Rectal smooth muscle tissue (tissue), 1 donor: ENCODE measurements around the gene GPR142.

ENCODE experiments used
- H3K27ac ChIP-seq: one replicate; pipeline ENCODE4 v1.7.0; 2013; ENCODE audit warnings: low read depth, low read length, inconsistent platforms
- H3K27me3 ChIP-seq: one replicate; pipeline ENCODE4 v1.7.0; 2013; ENCODE audit warnings: low read length; ENCODE audit not compliant: control insufficient read depth, insufficient read depth
- H3K36me3 ChIP-seq: one replicate; pipeline ENCODE4 v1.7.0; 2013; ENCODE audit warnings: low read length; ENCODE audit not compliant: control insufficient read depth, insufficient read depth
- H3K4me1 ChIP-seq: one replicate; pipeline ENCODE4 v1.7.0; 2013; ENCODE audit warnings: low read length; ENCODE audit not compliant: control insufficient read depth, insufficient read depth
- H3K4me3 ChIP-seq: one replicate; pipeline ENCODE4 v1.7.0; 2013; ENCODE audit warnings: low read length
- H3K9ac ChIP-seq: one replicate; pipeline ENCODE4 v1.7.0; 2013; ENCODE audit warnings: low read length

Gene GPR142

DNA sequence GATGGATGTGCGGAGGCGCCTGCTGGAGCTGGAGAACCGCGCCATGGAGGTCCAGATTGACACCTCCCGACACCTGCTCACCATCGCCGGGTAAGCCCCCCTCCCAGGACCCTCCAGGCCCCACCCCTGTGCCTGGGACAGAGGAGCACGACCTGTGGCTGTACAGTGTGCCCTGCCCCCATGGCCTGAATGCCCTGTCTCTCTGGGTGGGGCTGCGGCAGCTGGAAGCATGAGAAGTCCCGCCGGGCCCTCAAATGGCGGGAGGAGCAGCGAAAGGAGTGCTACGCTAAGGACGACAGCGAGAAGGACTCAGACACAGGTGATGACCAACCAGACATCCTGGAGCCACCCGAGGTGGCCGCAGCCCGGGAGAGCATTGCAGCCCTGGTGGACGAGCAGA is 16.8 kb upstream of the GPR142 start:
- peaks cover 20% of the 10 kb centered on the region for H3K27me3 ChIP-seq
- H3K4me1 ChIP-seq = no peaks in the 10 kb centered on the region
- H3K27ac ChIP-seq = no peak overlapping the region
- no peaks in the 10 kb centered on the region for H3K36me3 ChIP-seq
- no peak overlapping the region for H3K4me3 ChIP-seq
- no peak overlapping the region for H3K9ac ChIP-seq

- Histone ChIP-seq H3K27me3 (peaks cover 30% of the 10 kb centered on the region), H3K4me3 (no peak overlapping the region)
Observed at GRCh38 chr17:74351552-74352210, 15.6 kb upstream of the GPR142 start.

GRCh38 chr17:74353446-74354060 is 13.8 kb upstream of the GPR142 start:
- Histone ChIP-seq H3K9ac (no peak overlapping the region), H3K4me3 (no peak overlapping the region), H3K27me3 (peaks cover 45% of the 10 kb centered on the region), H3K27ac (no peak overlapping the region), H3K36me3 (no peaks in the 10 kb centered on the region), H3K4me1 (no peaks in the 10 kb centered on the region)

More at GRCh38 chr17:74351552-74352210, 15.6 kb upstream of the GPR142 start:
- Histone ChIP-seq H3K36me3 (no peaks in the 10 kb centered on the region), H3K9ac (no peak overlapping the region), H3K4me1 (no peaks in the 10 kb centered on the region), H3K27ac (no peak overlapping the region)

DNA sequence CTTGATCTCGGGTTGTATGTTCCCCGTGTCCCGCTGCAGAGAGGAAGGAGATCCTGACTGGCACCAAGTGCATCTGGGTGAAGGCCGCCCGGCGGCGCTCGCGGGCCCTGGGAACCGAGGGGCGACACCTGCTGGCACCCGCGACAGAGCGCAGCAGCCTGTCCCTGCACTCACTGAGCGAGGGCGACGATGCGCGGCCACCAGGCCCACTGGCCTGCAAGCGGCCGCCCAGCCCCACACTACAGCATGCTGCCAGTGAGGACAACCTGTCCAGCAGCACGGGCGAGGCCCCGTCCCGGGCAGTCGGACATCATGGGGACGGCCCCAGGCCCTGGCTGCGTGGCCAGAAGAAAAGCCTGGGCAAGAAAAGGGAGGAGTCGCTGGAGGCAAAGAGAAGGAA is 13.2 kb upstream of the GPR142 start:
- H3K27ac ChIP-seq = no peak overlapping the region
- H3K9ac ChIP-seq = no peak overlapping the region
- H3K4me3 ChIP-seq = no peak overlapping the region
- H3K36me3 ChIP-seq = no peaks in the 10 kb centered on the region
- peaks cover 50% of the 10 kb centered on the region for H3K27me3 ChIP-seq
- H3K4me1 ChIP-seq = no peaks in the 10 kb centered on the region

DNA sequence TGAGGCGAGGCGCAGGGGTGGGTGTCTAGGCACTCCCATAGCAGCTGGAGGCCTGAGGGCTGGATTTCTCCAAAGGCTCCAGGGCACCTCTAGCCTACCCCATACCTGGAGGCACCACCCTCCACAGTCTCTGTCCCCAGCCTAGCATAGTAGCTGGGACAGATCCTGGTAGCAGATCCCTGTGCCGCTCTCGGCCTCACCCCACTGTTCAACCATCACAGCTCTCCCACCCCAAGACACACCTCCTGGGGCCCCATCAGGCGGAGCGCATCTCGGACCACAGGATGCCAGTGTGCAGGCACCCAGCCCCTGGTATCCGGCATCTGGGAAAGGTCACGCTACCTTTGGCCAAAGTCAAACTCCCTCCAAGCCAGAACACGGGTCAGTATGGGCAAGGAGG is 12.7 kb upstream of the GPR142 start:
- no peak overlapping the region for H3K27ac ChIP-seq
- no peak overlapping the region for H3K4me3 ChIP-seq
- H3K27me3 ChIP-seq = peaks cover 50% of the 10 kb centered on the region
- H3K9ac ChIP-seq = no peak overlapping the region
- no peaks in the 10 kb centered on the region for H3K4me1 ChIP-seq
- H3K36me3 ChIP-seq = no peaks in the 10 kb centered on the region

DNA sequence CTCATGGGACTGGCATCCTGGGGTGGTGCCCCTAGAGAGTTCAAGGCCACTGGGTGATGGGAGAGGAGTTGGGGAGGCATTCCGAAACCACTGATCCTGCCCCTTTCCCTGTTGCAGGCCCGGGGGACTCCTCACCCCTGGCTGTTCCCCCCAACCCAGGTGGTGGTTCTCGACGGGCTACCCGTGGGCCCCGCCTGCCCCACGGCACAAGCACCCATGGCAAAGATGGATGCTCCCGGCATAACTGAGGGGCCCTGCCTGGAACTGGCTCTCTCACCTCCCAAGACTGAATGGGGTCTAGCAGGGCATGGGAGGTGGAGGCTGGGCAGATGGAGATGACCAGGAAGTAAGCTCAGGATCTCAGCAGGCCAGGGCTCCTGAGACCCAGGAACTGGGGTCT is 12.2 kb upstream of the GPR142 start:
- Histone ChIP-seq H3K9ac (no peak overlapping the region), H3K4me1 (no peaks in the 10 kb centered on the region), H3K27ac (no peak overlapping the region), H3K36me3 (no peaks in the 10 kb centered on the region), H3K4me3 (no peak overlapping the region), H3K27me3 (peaks cover 50% of the 10 kb centered on the region)

DNA sequence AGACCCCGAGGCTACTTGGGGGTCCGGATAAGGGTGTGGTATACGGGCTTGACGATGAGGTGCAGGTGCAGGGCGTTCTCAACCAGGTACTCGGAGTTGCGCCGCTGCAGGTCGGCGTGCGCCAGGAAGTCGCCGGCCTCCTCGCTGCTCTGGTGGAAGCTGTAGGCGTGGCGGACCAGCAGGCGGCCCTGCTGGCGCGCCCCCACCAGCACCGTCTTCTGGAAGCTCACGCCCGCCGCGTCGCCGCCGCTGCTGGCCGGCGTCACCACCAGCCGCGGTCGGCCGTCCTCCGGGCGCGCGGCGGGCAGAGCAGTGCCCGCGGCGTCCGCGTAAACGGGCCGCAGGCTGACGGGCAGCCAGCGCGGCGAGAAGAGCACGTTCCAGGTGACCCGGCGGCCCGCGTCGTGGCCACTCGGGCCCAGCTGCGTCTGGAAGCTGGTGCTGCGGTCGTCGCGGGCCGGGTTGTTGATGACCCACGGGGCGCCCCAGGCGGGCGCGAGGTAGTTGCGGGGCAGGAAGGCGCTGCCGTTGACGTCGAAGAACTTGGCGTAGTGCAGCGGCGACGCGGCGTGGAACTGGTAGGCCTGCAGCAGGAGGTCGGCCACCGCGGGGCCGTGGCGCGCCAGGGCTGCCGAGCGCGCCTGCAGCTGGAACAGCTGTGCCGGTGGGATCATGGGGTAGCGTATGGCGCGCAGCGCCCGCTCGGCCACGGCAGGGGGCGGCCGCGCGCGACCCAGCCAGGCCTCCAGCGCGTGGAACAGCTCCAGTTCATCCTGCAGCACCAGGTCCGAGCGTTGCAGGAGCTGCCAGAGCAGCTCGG is 10.4 kb upstream of the GPR142 start:
- no peak overlapping the region for H3K9ac ChIP-seq
- no peaks in the 10 kb centered on the region for H3K4me1 ChIP-seq
- H3K36me3 ChIP-seq = no peaks in the 10 kb centered on the region
- no peak overlapping the region for H3K27ac ChIP-seq
- peaks cover 61% of the 10 kb centered on the region for H3K27me3 ChIP-seq
- peak overlapping the region; percentile 32 for H3K4me3 ChIP-seq

DNA sequence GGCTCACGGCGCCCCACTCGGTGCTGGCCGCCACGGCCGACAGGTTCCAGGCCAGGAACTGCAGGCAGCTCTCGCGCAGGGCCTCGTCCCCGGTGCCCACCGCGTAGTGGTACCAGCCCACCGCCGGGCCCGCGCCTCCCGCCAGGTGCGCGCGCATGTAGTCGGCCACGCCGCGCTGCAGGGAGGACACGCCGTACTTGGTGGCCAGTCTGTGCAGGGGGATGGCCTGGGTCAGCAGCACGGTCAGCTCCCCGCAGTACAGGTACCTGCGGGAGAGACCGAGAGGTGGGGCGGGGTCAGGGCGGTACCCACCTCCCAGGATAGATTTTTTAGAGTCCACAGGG is 9.9 kb upstream of the GPR142 start:
- no peak overlapping the region for H3K27ac ChIP-seq
- H3K36me3 ChIP-seq = no peaks in the 10 kb centered on the region
- no peak overlapping the region for H3K9ac ChIP-seq
- H3K4me1 ChIP-seq = no peaks in the 10 kb centered on the region
- H3K4me3 ChIP-seq = no peak overlapping the region
- peaks cover 62% of the 10 kb centered on the region for H3K27me3 ChIP-seq

DNA sequence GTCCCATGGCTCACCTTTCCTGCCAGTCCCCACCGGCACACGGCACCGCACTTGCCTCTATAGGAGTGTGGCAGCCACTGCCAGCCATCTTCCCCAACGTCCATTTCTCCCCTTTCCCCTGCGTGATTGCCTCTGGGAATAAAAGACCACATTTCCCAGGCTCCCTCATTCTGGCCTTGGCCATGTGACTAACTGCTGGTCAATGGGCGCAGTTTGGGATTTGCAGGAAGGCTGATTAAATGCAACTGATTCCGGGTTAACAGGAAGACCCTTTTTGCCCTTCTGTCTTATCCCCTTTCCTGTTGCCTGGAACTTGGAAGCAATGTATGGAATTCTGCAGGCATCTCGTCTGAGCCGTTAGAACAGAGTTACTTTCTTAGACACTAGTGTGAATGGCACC is 8.6 kb upstream of the GPR142 start:
- no peaks in the 10 kb centered on the region for H3K4me1 ChIP-seq
- no peak overlapping the region for H3K4me3 ChIP-seq
- H3K36me3 ChIP-seq = no peaks in the 10 kb centered on the region
- H3K27me3 ChIP-seq = peaks cover 54% of the 10 kb centered on the region
- no peak overlapping the region for H3K9ac ChIP-seq
- no peak overlapping the region for H3K27ac ChIP-seq

DNA sequence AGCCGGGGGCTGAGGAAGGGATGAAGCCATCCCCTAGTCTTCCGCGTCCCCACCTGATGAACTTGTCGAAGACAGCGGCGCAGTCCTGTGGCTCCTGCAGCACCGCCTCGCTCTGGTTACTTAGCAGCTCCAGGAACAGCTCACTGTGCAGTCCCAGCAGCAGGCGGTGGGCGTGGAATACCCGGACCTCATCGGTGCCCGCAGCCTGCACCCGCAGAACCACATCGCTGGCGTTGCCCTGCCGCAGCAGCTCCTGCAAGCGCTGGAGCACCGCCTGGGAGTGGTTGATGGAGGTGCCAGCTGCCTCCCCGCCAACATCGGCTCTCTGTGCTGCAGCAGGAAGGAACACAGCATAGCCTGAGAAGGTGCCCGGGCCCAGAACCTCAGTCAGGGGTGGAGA is 7.4 kb upstream of the GPR142 start:
- no peak overlapping the region for H3K4me3 ChIP-seq
- H3K9ac ChIP-seq = no peak overlapping the region
- H3K36me3 ChIP-seq = no peaks in the 10 kb centered on the region
- H3K27me3 ChIP-seq = peaks cover 47% of the 10 kb centered on the region
- no peak overlapping the region for H3K27ac ChIP-seq
- H3K4me1 ChIP-seq = no peaks in the 10 kb centered on the region

DNA sequence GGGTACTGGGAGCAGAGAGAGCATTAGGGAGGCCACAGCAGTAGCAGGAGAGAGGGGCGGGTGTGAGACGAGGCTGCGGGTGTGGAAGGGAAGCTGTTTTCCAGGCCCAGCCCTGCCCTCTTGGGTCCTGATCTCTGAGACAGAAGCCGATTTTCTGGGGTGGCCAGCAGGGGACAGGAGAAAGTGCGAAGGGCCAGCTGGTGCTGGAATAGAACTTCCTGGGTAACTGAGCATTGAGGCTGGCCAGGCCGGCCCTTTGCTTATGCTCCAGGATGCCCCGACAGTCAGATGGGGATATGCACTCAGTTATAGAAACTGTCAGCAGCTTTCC is 6.4 kb upstream of the GPR142 start:
- H3K4me3 ChIP-seq = no peak overlapping the region
- H3K27ac ChIP-seq = no peak overlapping the region
- peaks cover 45% of the 10 kb centered on the region for H3K27me3 ChIP-seq
- H3K4me1 ChIP-seq = no peaks in the 10 kb centered on the region
- H3K36me3 ChIP-seq = no peaks in the 10 kb centered on the region
- H3K9ac ChIP-seq = no peak overlapping the region

- H3K36me3 ChIP-seq = no peaks in the 10 kb centered on the region
- no peak within 1 kb of the TSS for H3K4me3 ChIP-seq
- no peak within 1 kb of the TSS for H3K27ac ChIP-seq
- no peaks in the 10 kb centered on the region for H3K4me1 ChIP-seq
- H3K9ac ChIP-seq = no peak within 1 kb of the TSS
- peaks cover 39% of the 10 kb centered on the region for H3K27me3 ChIP-seq
Observed at GRCh38 chr17:74361230-74362068, 5.9 kb upstream of the GPR142 start, which contains the start of gene BTBD17. BTBD17 (minus strand) TSS chr17:74361868; CDS start chr17:74361819, 49 bp downstream.
